ENCODE measurements around the gene BHLHE23.

GRCh38 chr20:63003546-63003945, 3.2 kb downstream of the BHLHE23 start:
- TF ChIP-seq EZH2 (IDR thresholded peaks at IDR 0.05; ENCODE audit: low read depth) = no peak
- TF ChIP-seq, protein P1, sequence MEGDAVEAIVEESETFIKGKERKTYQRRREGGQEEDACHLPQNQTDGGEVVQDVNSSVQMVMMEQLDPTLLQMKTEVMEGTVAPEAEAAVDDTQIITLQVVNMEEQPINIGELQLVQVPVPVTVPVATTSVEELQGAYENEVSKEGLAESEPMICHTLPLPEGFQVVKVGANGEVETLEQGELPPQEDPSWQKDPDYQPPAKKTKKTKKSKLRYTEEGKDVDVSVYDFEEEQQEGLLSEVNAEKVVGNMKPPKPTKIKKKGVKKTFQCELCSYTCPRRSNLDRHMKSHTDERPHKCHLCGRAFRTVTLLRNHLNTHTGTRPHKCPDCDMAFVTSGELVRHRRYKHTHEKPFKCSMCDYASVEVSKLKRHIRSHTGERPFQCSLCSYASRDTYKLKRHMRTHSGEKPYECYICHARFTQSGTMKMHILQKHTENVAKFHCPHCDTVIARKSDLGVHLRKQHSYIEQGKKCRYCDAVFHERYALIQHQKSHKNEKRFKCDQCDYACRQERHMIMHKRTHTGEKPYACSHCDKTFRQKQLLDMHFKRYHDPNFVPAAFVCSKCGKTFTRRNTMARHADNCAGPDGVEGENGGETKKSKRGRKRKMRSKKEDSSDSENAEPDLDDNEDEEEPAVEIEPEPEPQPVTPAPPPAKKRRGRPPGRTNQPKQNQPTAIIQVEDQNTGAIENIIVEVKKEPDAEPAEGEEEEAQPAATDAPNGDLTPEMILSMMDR (conservative IDR thresholded peaks at IDR 0.05) = no peak

All from PC-9 (cell line).